AG04450 (cell line): Measurements from ENCODE around the gene MRPL14. TPM values are rescaled to one million over a fixed set of nuclear protein-coding genes. Genes with fewer than 3 reads are reported as not detected.

Source experiments
- CTCF ChIA-PET: fragments of 300-600, 350-600 bp; formaldehyde crosslinking; extraction: SDS; loops from one replicate; lab custom pipeline; 2022; ENCODE audit warnings: antibody characterized with exemption, inconsistent platforms; lab: Charles Lee
- POLR2A ChIA-PET: fragments of 350-600 bp; formaldehyde crosslinking; extraction: SDS; loops from one replicate; lab custom pipeline; 2021; ENCODE audit warnings: antibody characterized with exemption, inconsistent platforms; lab: Yijun Ruan, JAX
- DNase-seq: peaks from one replicate; pipeline ENCODE4 v3.0.0-alpha.2; 2011; ENCODE audit warnings: low read depth, low spot score
- H3K27ac ChIP-seq: one replicate; pipeline ENCODE4 v1.5.1; 2012; ENCODE audit warnings: low read depth, low read length, control low read depth
- H3K27me3 ChIP-seq: one replicate; pipeline ENCODE4 v1.6.0; 2012; ENCODE audit warnings: low read length; ENCODE audit not compliant: control insufficient read depth, insufficient read depth
- H3K4me3 ChIP-seq: 2 replicates; pipeline ENCODE4 v1.5.1; 2011; ENCODE audit warnings: mild to moderate bottlenecking, low read depth, low read length, control low read depth
- H3K9me3 ChIP-seq: 2 replicates; pipeline ENCODE4 v1.5.1; 2012; ENCODE audit warnings: low read length; ENCODE audit not compliant: control insufficient read depth, insufficient read depth
- polyA plus RNA-seq: library from polyadenylated mRNA; depleted of rRNA; stranded (reverse); fragments of >200 nt; gene quantifications from 2 replicates; pipeline ENCODE4 v1.2.3, GENCODE V29; 2011
- TF ChIP-seq, protein P1 (sequence below): IDR thresholded peaks from 2 replicates; pipeline ENCODE4 v1.5.1; 2011; ENCODE audit warnings: low read depth, low read length, control low read depth, inconsistent platforms

Gene MRPL14
- polyA plus RNA-seq, 1 experiment, result 57.3 TPM

DNA sequence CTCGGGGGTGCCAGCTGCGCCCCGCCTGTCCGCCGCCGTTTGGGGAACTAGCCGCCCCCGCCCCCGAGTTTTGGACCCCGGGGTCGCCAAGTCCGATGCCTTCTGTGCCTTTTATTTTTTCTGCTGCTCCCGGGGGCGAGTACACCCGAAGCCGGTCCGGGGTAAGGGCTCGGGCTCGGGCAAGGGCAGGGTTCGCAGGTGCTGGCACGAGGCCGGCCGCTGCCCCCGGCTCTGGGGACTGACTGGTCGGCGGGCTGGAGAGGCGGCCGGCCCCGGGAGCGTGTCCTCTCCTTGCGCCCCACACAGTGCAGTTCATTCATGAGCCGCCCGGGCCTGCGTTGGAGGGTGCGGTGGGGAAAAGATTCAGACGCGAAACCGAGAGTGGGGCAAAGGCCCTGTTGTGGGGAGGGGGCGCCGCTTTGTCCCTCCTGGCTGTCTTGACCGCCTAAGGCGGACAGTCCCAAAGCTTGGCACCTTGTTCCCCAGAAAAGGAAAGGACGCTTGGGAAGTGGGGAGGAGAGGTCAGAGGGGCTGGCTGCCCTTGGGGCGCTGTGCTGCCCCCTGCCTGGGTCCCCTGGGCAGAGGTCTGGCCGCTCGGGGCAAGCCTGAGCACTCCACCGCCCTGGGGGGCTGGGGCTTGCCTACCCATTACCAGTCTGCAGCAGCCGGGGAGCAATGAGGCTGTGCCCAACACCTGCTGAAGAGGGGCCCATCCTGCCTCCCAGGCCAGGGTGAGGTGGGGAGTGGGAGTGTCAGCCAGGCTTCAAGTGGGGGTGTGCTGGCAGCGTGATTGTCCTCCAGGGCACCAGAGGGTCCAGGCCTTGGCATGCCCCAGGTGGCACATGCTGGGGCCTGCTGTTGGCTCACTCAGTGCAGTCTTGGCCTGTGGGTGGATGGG lies 1.0 kb upstream of the MRPL14 start:
- TF ChIP-seq, protein P1, sequence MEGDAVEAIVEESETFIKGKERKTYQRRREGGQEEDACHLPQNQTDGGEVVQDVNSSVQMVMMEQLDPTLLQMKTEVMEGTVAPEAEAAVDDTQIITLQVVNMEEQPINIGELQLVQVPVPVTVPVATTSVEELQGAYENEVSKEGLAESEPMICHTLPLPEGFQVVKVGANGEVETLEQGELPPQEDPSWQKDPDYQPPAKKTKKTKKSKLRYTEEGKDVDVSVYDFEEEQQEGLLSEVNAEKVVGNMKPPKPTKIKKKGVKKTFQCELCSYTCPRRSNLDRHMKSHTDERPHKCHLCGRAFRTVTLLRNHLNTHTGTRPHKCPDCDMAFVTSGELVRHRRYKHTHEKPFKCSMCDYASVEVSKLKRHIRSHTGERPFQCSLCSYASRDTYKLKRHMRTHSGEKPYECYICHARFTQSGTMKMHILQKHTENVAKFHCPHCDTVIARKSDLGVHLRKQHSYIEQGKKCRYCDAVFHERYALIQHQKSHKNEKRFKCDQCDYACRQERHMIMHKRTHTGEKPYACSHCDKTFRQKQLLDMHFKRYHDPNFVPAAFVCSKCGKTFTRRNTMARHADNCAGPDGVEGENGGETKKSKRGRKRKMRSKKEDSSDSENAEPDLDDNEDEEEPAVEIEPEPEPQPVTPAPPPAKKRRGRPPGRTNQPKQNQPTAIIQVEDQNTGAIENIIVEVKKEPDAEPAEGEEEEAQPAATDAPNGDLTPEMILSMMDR, result 0 out of 2 replicates have a peak, but pooled peaks have one; percentile 3
- H3K27me3 ChIP-seq, result no peaks in the 10 kb centered on the region
- peak overlapping the region; percentile 76 for H3K4me3 ChIP-seq
- H3K27ac ChIP-seq, result no peak overlapping the region
- DNase-seq, result no peak
- ChIA-PET POLR2A (interaction anchor here (0.7 kb wide), 1 partner anchor 501 kb away, joined by 4 read pairs; no protein-coding TSS in a partner anchor), CTCF (no interaction called here)
- H3K9me3 ChIP-seq, result no peaks in the 10 kb centered on the region; the same call in 1 of the 2 replicates

DNA sequence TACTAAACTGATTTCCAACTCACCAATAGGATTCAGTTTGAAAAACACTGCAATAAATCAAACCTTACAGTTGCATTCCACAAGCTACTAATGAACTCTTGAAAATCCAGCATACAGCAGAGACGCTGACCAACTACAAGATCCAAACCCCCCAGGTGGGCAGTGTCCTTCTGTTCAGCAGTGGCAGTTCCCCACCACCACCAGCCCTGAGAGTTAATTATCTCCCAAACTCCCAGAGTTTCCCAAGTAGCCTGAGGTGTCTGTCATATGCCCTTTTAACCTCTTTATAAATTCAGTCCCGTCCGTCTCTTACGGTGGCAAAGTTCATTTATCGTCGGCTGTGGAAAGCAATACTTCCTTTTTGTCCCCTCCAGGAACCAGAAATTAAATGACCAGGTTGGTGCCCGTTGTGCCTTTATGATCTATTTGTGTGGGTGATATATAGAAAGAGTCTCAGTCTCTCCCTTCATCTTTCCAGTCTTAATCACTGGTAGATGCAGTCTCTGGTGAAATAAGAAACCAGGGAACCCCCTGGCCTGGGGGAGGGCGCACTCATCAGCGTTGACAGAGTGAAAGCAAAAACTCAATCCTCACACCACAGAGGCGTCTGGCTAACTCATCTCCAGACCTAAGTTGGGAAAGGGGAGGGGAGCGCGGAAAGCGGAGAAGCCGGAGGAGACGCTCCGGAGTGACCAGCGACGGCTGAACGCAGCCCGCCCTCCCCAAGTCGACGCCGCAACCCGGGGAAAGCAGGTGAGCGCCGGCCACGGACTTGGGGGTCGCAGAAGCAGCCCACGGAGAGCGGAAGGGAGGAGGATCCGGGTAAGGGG lies 717 bp downstream of the MRPL14 start:
- Histone ChIP-seq H3K27ac (peak overlapping the region; percentile 90), H3K4me3 (peak overlapping the region; percentile 80), H3K9me3 (no peaks in the 10 kb centered on the region; the same call in 1 of the 2 replicates), H3K27me3 (no peaks in the 10 kb centered on the region)
- CTCF ChIA-PET, result interaction anchor here (1.3 kb wide), 1 partner anchor 10 kb away, joined by 4 read pairs; no protein-coding TSS in a partner anchor
- TF ChIP-seq, protein P1, result no peak
- DNase-seq, result no peak
- POLR2A ChIA-PET, result no interaction called here

DNA sequence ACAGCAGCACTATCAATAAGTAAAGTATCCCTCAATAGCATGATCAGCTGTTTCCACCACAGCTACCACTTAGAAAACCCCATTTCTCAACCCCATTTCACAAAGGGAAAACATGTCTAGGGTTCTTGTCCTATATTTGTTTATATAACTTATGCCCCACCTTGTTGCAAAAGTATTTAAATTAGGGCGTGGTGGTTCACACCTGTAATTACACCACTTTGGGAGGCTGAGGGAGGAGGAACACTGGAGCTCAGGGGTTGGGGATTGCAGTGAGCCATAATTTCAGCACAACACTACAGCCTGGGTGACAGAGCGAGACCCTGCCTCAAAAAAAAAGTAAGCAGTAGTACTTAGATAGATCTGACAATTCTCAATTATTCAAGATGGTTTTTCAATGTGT lies 3.7 kb downstream of the MRPL14 start:
- ChIA-PET CTCF (no interaction called here), POLR2A (no interaction called here)
- no peak overlapping the region for H3K4me3 ChIP-seq
- no peak for DNase-seq
- H3K27ac ChIP-seq, result no peak overlapping the region
- TF ChIP-seq, protein P1, result no peak
- H3K27me3 ChIP-seq, result no peaks in the 10 kb centered on the region
- no peaks in the 10 kb centered on the region; the same call in 1 of the 2 replicates for H3K9me3 ChIP-seq

DNA sequence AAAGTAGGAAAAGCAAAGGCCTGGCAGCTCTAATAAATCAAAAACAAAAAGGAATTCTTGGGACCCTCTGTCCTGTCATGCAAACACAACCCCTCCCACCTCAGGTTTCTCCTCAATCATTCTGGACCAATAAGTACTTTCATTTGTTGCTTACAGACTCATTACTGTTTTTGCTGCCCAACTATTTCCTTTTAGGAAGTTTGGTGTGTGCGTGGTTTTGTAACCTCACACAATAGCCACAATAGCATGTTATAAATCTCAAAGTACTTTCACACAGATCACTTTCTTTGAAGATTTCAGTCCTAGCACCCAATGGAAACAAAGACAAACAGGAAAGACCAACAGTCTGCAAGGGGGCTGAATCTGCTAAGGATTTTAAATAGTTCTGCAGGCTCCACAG lies 4.5 kb downstream of the MRPL14 start:
- CTCF ChIA-PET, result interaction anchor here (1.0 kb wide), 1 partner anchor 190 kb away, joined by 3 read pairs; the partner anchor contains the start of gene AARS2
- TF ChIP-seq, protein P1, result no peak
- POLR2A ChIA-PET, result no interaction called here
- no peak for DNase-seq
- no peaks in the 10 kb centered on the region for H3K27me3 ChIP-seq
- no peak overlapping the region for H3K4me3 ChIP-seq
- no peaks in the 10 kb centered on the region; the same call in 1 of the 2 replicates for H3K9me3 ChIP-seq
- no peak overlapping the region for H3K27ac ChIP-seq
